HEK293T (cell line): Measurements from ENCODE around the gene CCDC102A.

Experiments used
- FOXA1 ChIP-seq: fragments of 450-650 bp; IDR thresholded peaks from 2 replicates; pipeline ENCODE4 v1.6.1; 2016; ENCODE audit warnings: mild to moderate bottlenecking
- LEF1 ChIP-seq: fragments of 450-650 bp; IDR thresholded peaks from 2 replicates; pipeline ENCODE4 v1.6.1; 2017; ENCODE audit warnings: mild to moderate bottlenecking, borderline replicate concordance

GRCh38 chr16:57502048-57502775 lies 34.2 kb downstream of the CCDC102A start:
- TF ChIP-seq LEF1, result no peak
- no peak for TF ChIP-seq FOXA1
